Measurements from ENCODE around the gene PGLYRP4. TPM values are rescaled to one million over a fixed set of nuclear protein-coding genes. Genes with fewer than 3 reads are reported as not detected.
"Not testable (repeated sequence)": the region's sequence is repeated elsewhere in the genome, so short reads cannot be mapped to it uniquely, and the experiment has no call there.

Gene PGLYRP4
- total and polyA plus RNA-seq, 7 donors = not detected

DNA sequence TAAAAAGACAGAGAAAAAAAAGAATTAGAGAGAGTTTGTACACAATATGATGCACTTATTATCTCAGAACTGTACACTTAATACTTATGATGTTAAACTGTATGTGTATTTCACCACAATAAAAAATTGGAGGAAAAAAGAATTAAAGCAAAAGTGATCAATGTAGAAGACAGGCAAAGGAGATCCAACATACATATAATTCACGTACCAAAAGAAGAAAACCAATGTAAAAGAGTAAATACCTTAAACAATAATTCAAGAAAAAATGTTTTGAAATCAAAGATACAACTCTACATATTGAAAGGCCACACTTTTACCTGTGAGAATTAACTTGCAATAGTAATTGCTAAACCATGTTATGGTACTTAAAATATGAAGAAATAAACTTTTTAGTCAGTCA lies 26.1 kb downstream of the PGLYRP4 start:
- H3K27ac ChIP-seq = no peak overlapping the region
- WGBS, 3 donors = 0 to 40% (median 0%) methylated on average over 1 of the region's 1 CpG
- no peaks in the 10 kb centered on the region for H3K4me1 ChIP-seq
- TF ChIP-seq, protein P1, sequence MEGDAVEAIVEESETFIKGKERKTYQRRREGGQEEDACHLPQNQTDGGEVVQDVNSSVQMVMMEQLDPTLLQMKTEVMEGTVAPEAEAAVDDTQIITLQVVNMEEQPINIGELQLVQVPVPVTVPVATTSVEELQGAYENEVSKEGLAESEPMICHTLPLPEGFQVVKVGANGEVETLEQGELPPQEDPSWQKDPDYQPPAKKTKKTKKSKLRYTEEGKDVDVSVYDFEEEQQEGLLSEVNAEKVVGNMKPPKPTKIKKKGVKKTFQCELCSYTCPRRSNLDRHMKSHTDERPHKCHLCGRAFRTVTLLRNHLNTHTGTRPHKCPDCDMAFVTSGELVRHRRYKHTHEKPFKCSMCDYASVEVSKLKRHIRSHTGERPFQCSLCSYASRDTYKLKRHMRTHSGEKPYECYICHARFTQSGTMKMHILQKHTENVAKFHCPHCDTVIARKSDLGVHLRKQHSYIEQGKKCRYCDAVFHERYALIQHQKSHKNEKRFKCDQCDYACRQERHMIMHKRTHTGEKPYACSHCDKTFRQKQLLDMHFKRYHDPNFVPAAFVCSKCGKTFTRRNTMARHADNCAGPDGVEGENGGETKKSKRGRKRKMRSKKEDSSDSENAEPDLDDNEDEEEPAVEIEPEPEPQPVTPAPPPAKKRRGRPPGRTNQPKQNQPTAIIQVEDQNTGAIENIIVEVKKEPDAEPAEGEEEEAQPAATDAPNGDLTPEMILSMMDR (IDR thresholded peaks at IDR 0.05) = no peak
- peaks cover 20% of the 10 kb centered on the region for H3K9me3 ChIP-seq
- peaks cover 0 to 3% (median 0%) of the 10 kb centered on the region in 3 donors for H3K27me3 ChIP-seq (ENCODE audit: insufficient read depth in 3 of 3, low read length in 2 of 3)
- ATAC-seq = no peak
- no peak for DNase-seq
- no peaks in the 10 kb centered on the region for H3K36me3 ChIP-seq (ENCODE audit: insufficient read depth in 1 of 2, low read depth in 1 of 2)
- intact Hi-C loops (cut with DNase I) = no loop called here
- no peak overlapping the region for H3K4me3 ChIP-seq

DNA sequence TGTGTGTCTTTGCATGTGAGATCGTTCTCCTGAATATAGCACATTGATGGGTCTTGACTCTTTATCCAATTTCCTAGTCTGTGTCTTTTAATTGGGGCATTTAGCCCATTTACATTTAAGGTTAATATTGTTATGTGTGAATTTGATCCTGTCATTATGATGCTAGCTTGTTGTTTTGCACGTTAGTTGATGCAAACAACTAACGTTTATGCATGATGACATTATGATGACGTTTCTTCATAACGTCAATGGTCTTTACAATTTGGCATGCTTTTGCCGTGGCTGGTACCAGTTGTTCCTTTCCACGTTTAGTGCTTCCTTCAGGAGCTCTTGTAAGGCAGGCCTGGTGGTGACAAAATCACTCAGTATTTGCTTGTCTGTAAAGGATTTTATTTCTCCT lies 30.5 kb downstream of the PGLYRP4 start:
- ATAC-seq; H3K36me3 ChIP-seq (ENCODE audit: insufficient read depth in 1 of 2, low read depth in 1 of 2); H3K27me3 ChIP-seq (ENCODE audit: insufficient read depth in 3 of 3, low read length in 2 of 3); intact Hi-C loops (cut with DNase I); H3K27ac ChIP-seq; H3K9me3 ChIP-seq; H3K4me1 ChIP-seq; H3K4me3 ChIP-seq; DNase-seq: not testable (repeated sequence)
- 78 to 80% (median 78%) methylated on average over 7 of the region's 7 CpGs for WGBS, 3 donors

DNA sequence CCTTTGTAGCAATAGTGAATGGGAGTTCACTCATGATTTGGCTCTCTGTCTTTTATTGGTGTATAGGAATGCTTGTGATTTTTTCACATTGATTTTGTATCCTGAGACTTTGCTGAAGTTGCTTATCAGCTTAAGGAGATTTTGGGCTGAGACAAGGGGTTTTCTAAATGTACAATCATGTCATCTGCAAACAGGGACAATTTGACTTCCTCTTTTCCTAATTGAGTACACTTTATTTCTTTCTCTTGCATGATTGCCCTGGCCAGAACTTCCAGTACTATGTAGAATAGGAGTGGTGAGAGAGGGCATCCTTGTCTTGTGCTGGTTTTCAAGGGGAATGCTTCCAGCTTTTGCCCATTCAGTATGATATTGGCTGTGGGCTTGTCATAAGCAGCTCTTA lies 32.6 kb downstream of the PGLYRP4 start:
- H3K4me1 ChIP-seq; H3K27me3 ChIP-seq (ENCODE audit: insufficient read depth in 3 of 3, low read length in 2 of 3); ATAC-seq; H3K4me3 ChIP-seq; intact Hi-C loops (cut with DNase I); H3K27ac ChIP-seq; H3K36me3 ChIP-seq (ENCODE audit: insufficient read depth in 1 of 2, low read depth in 1 of 2); H3K9me3 ChIP-seq; DNase-seq: not testable (repeated sequence)

DNA sequence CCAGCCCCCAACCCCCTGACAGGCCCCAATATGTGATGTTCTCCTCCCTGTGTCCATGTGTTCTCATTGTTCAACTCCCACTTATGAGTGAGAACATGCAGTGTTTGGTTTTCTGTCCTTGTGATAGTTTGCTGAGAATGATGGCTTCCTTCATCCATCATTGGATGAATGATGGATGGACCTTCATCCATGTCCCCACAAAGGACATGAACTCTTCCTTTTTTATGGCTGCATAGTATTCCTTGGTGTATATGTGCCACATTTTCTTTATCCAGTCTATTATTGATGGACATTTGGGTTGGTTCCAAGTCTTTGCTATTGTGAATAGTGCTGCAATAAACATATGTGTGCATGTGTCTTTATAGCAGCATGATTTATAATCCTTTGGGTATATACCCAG lies 34.3 kb downstream of the PGLYRP4 start:
- ATAC-seq; H3K4me1 ChIP-seq; DNase-seq; H3K4me3 ChIP-seq; H3K9me3 ChIP-seq; H3K36me3 ChIP-seq (ENCODE audit: insufficient read depth in 1 of 2, low read depth in 1 of 2); H3K27me3 ChIP-seq (ENCODE audit: insufficient read depth in 3 of 3, low read length in 2 of 3); H3K27ac ChIP-seq; intact Hi-C loops (cut with DNase I): not testable (repeated sequence)

DNA sequence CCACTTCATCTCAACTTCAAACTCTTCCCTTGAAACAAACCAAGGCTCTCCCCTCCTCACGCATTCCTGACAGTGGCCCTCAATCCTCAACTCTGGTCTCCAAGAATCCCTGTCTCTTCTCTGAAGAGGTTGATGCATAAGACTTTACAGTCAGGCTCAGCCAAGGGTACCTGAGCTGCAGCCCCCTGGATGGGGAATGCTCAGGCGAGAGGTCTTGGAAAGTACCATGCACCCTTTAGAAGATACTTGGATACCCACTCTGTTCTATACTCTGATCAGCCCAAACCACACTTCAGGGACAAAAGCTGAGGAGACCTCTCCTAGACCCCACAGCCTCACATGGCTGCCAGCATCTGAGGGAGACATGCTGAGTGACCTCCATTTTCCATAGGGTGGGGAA lies 35.4 kb downstream of the PGLYRP4 start:
- no peaks in the 10 kb centered on the region for H3K36me3 ChIP-seq (ENCODE audit: insufficient read depth in 1 of 2, low read depth in 1 of 2)
- no peak for ATAC-seq

DNA sequence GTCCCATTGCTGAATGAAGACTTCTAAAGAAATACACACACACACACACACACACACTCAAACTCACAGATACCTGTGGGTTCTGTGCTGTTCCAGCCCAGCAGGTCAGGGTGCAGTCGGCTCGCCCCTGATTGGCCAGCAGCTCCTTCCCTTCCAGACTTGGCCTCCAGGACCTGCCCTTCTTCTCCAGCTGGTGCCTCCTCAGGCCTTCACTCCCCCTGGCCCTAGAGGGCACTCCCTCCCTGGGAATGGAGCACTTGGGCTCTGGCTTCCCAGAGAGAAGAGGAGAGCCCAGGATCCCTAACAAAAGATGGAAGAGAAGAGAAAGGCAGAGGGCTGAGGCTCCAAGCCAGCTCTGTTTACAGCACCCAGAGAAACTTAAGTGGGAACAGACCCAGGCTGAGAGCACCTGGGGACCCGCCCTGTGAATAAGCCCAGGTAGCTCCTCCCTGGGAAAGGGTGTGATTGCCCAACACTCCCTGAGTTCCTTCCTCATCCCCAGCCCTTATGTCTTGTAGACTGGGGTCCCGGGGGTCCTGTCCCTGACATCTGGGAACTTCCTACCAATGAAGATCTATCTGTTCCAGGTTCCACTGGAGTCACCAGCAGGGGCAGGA lies 36.0 kb downstream of the PGLYRP4 start, which contains the start of gene PGLYRP3:
Gene PGLYRP3 (minus strand): TSS at position 383 of the 617 bp plus-strand sequence. CDS start 2,287 bp downstream, outside the sequence.
- Histone ChIP-seq H3K27me3 (ENCODE audit: insufficient read depth in 3 of 3, low read length in 2 of 3) (peaks cover 0 to 3% (median 0%) of the 10 kb centered on the region in 3 donors), H3K27ac (no peak within 1 kb of the TSS), H3K36me3 (ENCODE audit: insufficient read depth in 1 of 2, low read depth in 1 of 2) (no peaks in the 10 kb centered on the region), H3K9me3 (no peaks in the 10 kb centered on the region), H3K4me1 (no peaks in the 10 kb centered on the region), H3K4me3 (no peak within 1 kb of the TSS)
- ATAC-seq (no peak), DNase-seq (no peak)
- intact Hi-C loops (cut with DNase I) = no loop called here
- TF ChIP-seq, protein P1 (IDR thresholded peaks at IDR 0.05) = no peak
- WGBS, 3 donors = 59 to 76% (median 71%) methylated on average over 4 of the region's 4 CpGs

More for the DNA sequence above, 35.4 kb downstream of the PGLYRP4 start:
- intact Hi-C loops (cut with DNase I) = no loop called here
- Histone ChIP-seq H3K9me3 (no peaks in the 10 kb centered on the region), H3K4me1 (no peaks in the 10 kb centered on the region), H3K4me3 (no peak overlapping the region), H3K27ac (no peak overlapping the region), H3K27me3 (ENCODE audit: insufficient read depth in 3 of 3, low read length in 2 of 3) (peaks cover 0 to 3% (median 0%) of the 10 kb centered on the region in 3 donors)
- no peak for DNase-seq
- WGBS, 3 donors = 81 to 93% (median 92%) methylated on average over 2 of the region's 2 CpGs
- TF ChIP-seq, protein P1 (IDR thresholded peaks at IDR 0.05) = no peak
